Upper lobe of left lung (tissue), 4 donors: Measurements from ENCODE around the gene STX2.

Experiments
- CTCF ChIP-seq, 6 experiments: fragments of 450-650 bp in 4 of 6; fragments of 200-600 bp in 2 of 6; sonication (generic) in 2 of 6; IDR thresholded peaks; one replicate each; pipeline ENCODE4 v1.5.1; 2016 to 2019; ENCODE audit warnings: antibody characterized with exemption in 6 of 6
- EP300 ChIP-seq, 4 donors: sonication (generic); formaldehyde crosslinking; IDR thresholded peaks; one replicate each; pipeline ENCODE4 v1.5.1; 2017; ENCODE audit warnings: antibody characterized with exemption in 4 of 4, control low read depth in 2 of 4
- POLR2A ChIP-seq, 4 donors: fragments of 450-650 bp; IDR thresholded peaks; one replicate each; pipeline ENCODE4 v1.5.1; 2016 to 2017; ENCODE audit warnings: antibody characterized with exemption in 4 of 4, mild to moderate bottlenecking in 2 of 4
- POLR2AphosphoS5 ChIP-seq, 2 donors: sonication (generic); formaldehyde crosslinking; IDR thresholded peaks; one replicate each; pipeline ENCODE4 v1.5.1; 2017; ENCODE audit warnings: antibody characterized with exemption in 2 of 2

GRCh38 chr12:130761537-130762318 is 77.3 kb downstream of the STX2 start:
- TF ChIP-seq POLR2AphosphoS5 (IDR thresholded peaks at IDR 0.05) (no peak), POLR2A (IDR thresholded peaks at IDR 0.05) (no peak), CTCF (IDR thresholded peaks at IDR 0.05) (peak in 2 of 6 experiments; percentile 17 to 34), EP300 (IDR thresholded peaks at IDR 0.05) (no peak)
